Measurements from ENCODE around the gene INMT. TPM values are rescaled to one million over a fixed set of nuclear protein-coding genes. Genes with fewer than 3 reads are reported as not detected.

INMT gene
- total and polyA plus RNA-seq, 11 donors = 11.7 to 88.1 (median 27.9) TPM

GRCh38 chr7:30765408-30765807 is 13.5 kb downstream of the INMT start:
- Histone ChIP-seq H3K4me3 (no peak overlapping the region), H3K36me3 (no peaks in the 10 kb centered on the region), H3K27me3 (no peaks in the 10 kb centered on the region), H3K27ac (peak overlapping the region in 10 of 12 donors; percentile 10 to 65 (median 56)), H3K9me3 (peaks cover 0 to 6% (median 0%) of the 10 kb centered on the region in 12 donors), H3K4me1 (peaks cover 0 to 53% (median 35%) of the 10 kb centered on the region in 12 donors)
- DNase-seq = no peak
- WGBS, 4 donors = 72 to 93% (median 87%) methylated on average over 2 of the region's 2 CpGs
- ATAC-seq = peak in 2 of 4 donors; percentile 14 to 29
- intact Hi-C loops (cut with DNase I) = no loop called here
- TF ChIP-seq CTCF (IDR thresholded peaks at IDR 0.05) (no peak), POLR2A (IDR thresholded peaks at IDR 0.05) (no peak)

- no peaks in the 10 kb centered on the region for H3K36me3 ChIP-seq
- H3K27ac ChIP-seq = peak overlapping the region; percentile 26 to 92 (median 84)
- H3K4me3 ChIP-seq = peak overlapping the region; percentile 63 to 92 (median 81)
- no peaks in the 10 kb centered on the region for H3K9me3 ChIP-seq
- DNase-seq = no peak
- peaks cover 0 to 35% (median 11%) of the 10 kb centered on the region in 12 donors for H3K4me1 ChIP-seq
- ATAC-seq = peak in 1 of 4 donors; percentile 5
- 69 to 72% (median 70%) methylated on average over 8 to 9 of the region's 9 CpGs for WGBS, 4 donors
- no peaks in the 10 kb centered on the region for H3K27me3 ChIP-seq
- intact Hi-C loops (cut with DNase I) = no loop called here
- TF ChIP-seq POLR2A (IDR thresholded peaks at IDR 0.05) (no peak), CTCF (IDR thresholded peaks at IDR 0.05) (no peak)
These were observed 18.9 kb downstream of the INMT start for GRCh38 chr7:30770845-30771173.

- ATAC-seq = peak; percentile 90 to 98 (median 96)
- WGBS, 4 donors = 0 to 3% (median 2%) methylated on average over 9 to 62 of the region's 62 CpGs
These were observed 19.4 kb downstream of the INMT start, which contains the start of gene MINDY4 for GRCh38 chr7:30771174-30771879. MINDY4 (plus strand) TSS chr7:30771417; CDS start chr7:30771494, 77 bp downstream.

More at GRCh38 chr7:30771174-30771879, 19.4 kb downstream of the INMT start, which contains the start of gene MINDY4:
- intact Hi-C loops (cut with DNase I) = no loop called here
- peak; percentile 87 to 93 (median 89) for DNase-seq
- peaks cover 0 to 33% (median 11%) of the 10 kb centered on the region in 12 donors for H3K4me1 ChIP-seq
- no peaks in the 10 kb centered on the region for H3K27me3 ChIP-seq
- H3K27ac ChIP-seq = peak within 1 kb of the TSS; percentile 26 to 92 (median 84)
- no peaks in the 10 kb centered on the region for H3K36me3 ChIP-seq
- no peaks in the 10 kb centered on the region for H3K9me3 ChIP-seq
- TF ChIP-seq POLR2A (IDR thresholded peaks at IDR 0.05) (peak in 1 of 2 donors; percentile 29), CTCF (IDR thresholded peaks at IDR 0.05) (peak in 1 of 12 donors; percentile 9)
- peak within 1 kb of the TSS; percentile 63 to 92 (median 81) for H3K4me3 ChIP-seq
